Nephron (organoid): ENCODE results near the gene SCAPER.

Experiments
- H3K27ac Mint-ChIP-seq, 3 experiments: 2 replicates each; pipeline ENCODE4 v1.8.0; 2020; ENCODE audit warnings: mixed read lengths in 3 of 3, mild to moderate bottlenecking in 2 of 3, moderate library complexity in 1 of 3
- H3K27me3 Mint-ChIP-seq: 2 replicates; pipeline ENCODE4 v1.8.0; 2021; ENCODE audit warnings: low read depth, mild to moderate bottlenecking, moderate library complexity, mixed read lengths
- H3K36me3 Mint-ChIP-seq: 2 replicates; pipeline ENCODE4 v1.8.0; 2020; ENCODE audit warnings: low read depth, mixed read lengths
- H3K4me1 Mint-ChIP-seq: 2 replicates; pipeline ENCODE4 v1.8.0; 2020; ENCODE audit warnings: mixed read lengths
- H3K4me3 Mint-ChIP-seq, 3 experiments: 2 replicates each; pipeline ENCODE4 v1.8.0; 2020; ENCODE audit warnings: mild to moderate bottlenecking in 3 of 3, mixed read lengths in 3 of 3, moderate library complexity in 2 of 3
- H3K9me3 Mint-ChIP-seq: 2 replicates; pipeline ENCODE4 v1.8.0; 2020; ENCODE audit warnings: mixed read lengths
- CTCF ChIP-seq, 3 experiments: fragments of 200-600 bp; sonication (generic); IDR thresholded peaks; one replicate each; pipeline ENCODE4 v1.5.0; 2021; ENCODE audit warnings: antibody characterized with exemption in 3 of 3; ENCODE audit not compliant: unreplicated experiment in 3 of 3

Gene SCAPER

GRCh38 chr15:76384409-76384808 lies 520.7 kb downstream of the SCAPER start:
- Mint-ChIP-seq H3K9me3 (no peaks in the 10 kb centered on the region), H3K36me3 (peaks cover 4% of the 10 kb centered on the region), H3K27ac (no peak overlapping the region), H3K4me3 (no peak overlapping the region), H3K4me1 (no peaks in the 10 kb centered on the region), H3K27me3 (no peaks in the 10 kb centered on the region)
- TF ChIP-seq CTCF (IDR thresholded peaks at IDR 0.05; ENCODE audit: unreplicated experiment in 3 of 3), result no peak

GRCh38 chr15:76382987-76383728 lies 522.0 kb downstream of the SCAPER start:
- Mint-ChIP-seq H3K27me3 (no peaks in the 10 kb centered on the region), H3K4me1 (no peaks in the 10 kb centered on the region), H3K36me3 (peaks cover 4% of the 10 kb centered on the region), H3K27ac (no peak overlapping the region), H3K9me3 (no peaks in the 10 kb centered on the region), H3K4me3 (no peak overlapping the region)
- no peak for TF ChIP-seq CTCF (IDR thresholded peaks at IDR 0.05; ENCODE audit: unreplicated experiment in 3 of 3)

GRCh38 chr15:76381366-76381765 lies 523.8 kb downstream of the SCAPER start:
- peaks cover 4% of the 10 kb centered on the region for H3K4me1 Mint-ChIP-seq
- no peaks in the 10 kb centered on the region for H3K27me3 Mint-ChIP-seq
- H3K4me3 Mint-ChIP-seq, result no peak overlapping the region
- TF ChIP-seq CTCF (IDR thresholded peaks at IDR 0.05; ENCODE audit: unreplicated experiment in 3 of 3), result no peak
- no peaks in the 10 kb centered on the region for H3K9me3 Mint-ChIP-seq
- no peak overlapping the region for H3K27ac Mint-ChIP-seq
- peaks cover 4% of the 10 kb centered on the region for H3K36me3 Mint-ChIP-seq

- H3K4me1 Mint-ChIP-seq, result peaks cover 4% of the 10 kb centered on the region
- H3K27me3 Mint-ChIP-seq, result no peaks in the 10 kb centered on the region
- no peak for TF ChIP-seq CTCF (IDR thresholded peaks at IDR 0.05; ENCODE audit: unreplicated experiment in 3 of 3)
- no peaks in the 10 kb centered on the region for H3K9me3 Mint-ChIP-seq
- peaks cover 4% of the 10 kb centered on the region for H3K36me3 Mint-ChIP-seq
- no peak overlapping the region for H3K4me3 Mint-ChIP-seq
- peak overlapping the region in 1 of 3 experiments; percentile 42 for H3K27ac Mint-ChIP-seq
Observed at GRCh38 chr15:76380249-76380648, 524.9 kb downstream of the SCAPER start.

- no peaks in the 10 kb centered on the region for H3K9me3 Mint-ChIP-seq
- no peak for TF ChIP-seq CTCF (IDR thresholded peaks at IDR 0.05; ENCODE audit: unreplicated experiment in 3 of 3)
- no peak overlapping the region for H3K27ac Mint-ChIP-seq
- peaks cover 7% of the 10 kb centered on the region for H3K36me3 Mint-ChIP-seq
- no peak overlapping the region for H3K4me3 Mint-ChIP-seq
- H3K27me3 Mint-ChIP-seq, result no peaks in the 10 kb centered on the region
- peaks cover 4% of the 10 kb centered on the region for H3K4me1 Mint-ChIP-seq
Observed at GRCh38 chr15:76378691-76379090, 526.4 kb downstream of the SCAPER start.

GRCh38 chr15:76377751-76378150 lies 527.4 kb downstream of the SCAPER start:
- H3K9me3 Mint-ChIP-seq, result no peaks in the 10 kb centered on the region
- no peaks in the 10 kb centered on the region for H3K27me3 Mint-ChIP-seq
- peaks cover 4% of the 10 kb centered on the region for H3K4me1 Mint-ChIP-seq
- peaks cover 14% of the 10 kb centered on the region for H3K36me3 Mint-ChIP-seq
- TF ChIP-seq CTCF (IDR thresholded peaks at IDR 0.05; ENCODE audit: unreplicated experiment in 3 of 3), result no peak
- no peak overlapping the region for H3K4me3 Mint-ChIP-seq
- no peak overlapping the region for H3K27ac Mint-ChIP-seq
